Endometrial microvascular endothelial cells (primary cell): Measurements from ENCODE around the gene C22orf42. TPM values are rescaled to one million over a fixed set of nuclear protein-coding genes. Genes with fewer than 3 reads are reported as not detected.
"Not testable (repeated sequence)": the region's sequence is repeated elsewhere in the genome, so short reads cannot be mapped to it uniquely, and the experiment has no call there.

Source experiments
- in situ Hi-C: cut with HindIII; loops from 2 replicates; pipeline ENCODE4 v1.10.0; 2017; ENCODE audit warnings: low sequenced_read_pairs, low pct_unique_long_range_greater_than_20kb; ENCODE audit errors: inconsistent ontology term
- total RNA-seq: library from RNA; depleted of rRNA; stranded (reverse); fragments of >200 nt; gene quantifications from one replicate; pipeline ENCODE4 v1.2.3, GENCODE V29; 2015; ENCODE audit errors: inconsistent ontology term

The C22orf42 gene
- total RNA-seq, 1 donor from 2014 or later: not detected

- in situ Hi-C loops: not testable (repeated sequence)
These were observed 18.4 kb downstream of the C22orf42 start for GRCh38 chr22:32140688-32141087.

GRCh38 chr22:32138576-32138975, 20.5 kb downstream of the C22orf42 start:
- in situ Hi-C loops: not testable (repeated sequence)

GRCh38 chr22:32137731-32138324, 21.3 kb downstream of the C22orf42 start:
- in situ Hi-C loops: not testable (repeated sequence)

- in situ Hi-C loops: not testable (repeated sequence)
These were observed 22.2 kb downstream of the C22orf42 start for GRCh38 chr22:32136881-32137280.

GRCh38 chr22:32135958-32136357, 23.1 kb downstream of the C22orf42 start:
- in situ Hi-C loops: not testable (repeated sequence)

- in situ Hi-C loops: not testable (repeated sequence)
These were observed 24.3 kb downstream of the C22orf42 start for GRCh38 chr22:32134796-32135195.

- in situ Hi-C loops: no loop called here
These were observed 26.3 kb downstream of the C22orf42 start for GRCh38 chr22:32132783-32133182.

- in situ Hi-C loops: no loop called here
These were observed 27.0 kb downstream of the C22orf42 start for GRCh38 chr22:32132126-32132525.

- in situ Hi-C loops: no loop called here
These were observed 28.6 kb downstream of the C22orf42 start for GRCh38 chr22:32130464-32130863.

- in situ Hi-C loops: no loop called here
These were observed 31.2 kb downstream of the C22orf42 start for GRCh38 chr22:32127904-32128303.

- in situ Hi-C loops: no loop called here
These were observed 35.4 kb downstream of the C22orf42 start for GRCh38 chr22:32123657-32124056.

- in situ Hi-C loops: no loop called here
These were observed 36.2 kb downstream of the C22orf42 start for GRCh38 chr22:32122899-32123298.

- in situ Hi-C loops: no loop called here
These were observed 38.5 kb downstream of the C22orf42 start for GRCh38 chr22:32120603-32121002.

- in situ Hi-C loops: no loop called here
These were observed 39.4 kb downstream of the C22orf42 start for GRCh38 chr22:32119568-32120235.

- in situ Hi-C loops: no loop called here
These were observed 46.7 kb downstream of the C22orf42 start for GRCh38 chr22:32112380-32112779.

- in situ Hi-C loops: no loop called here
These were observed 52.2 kb downstream of the C22orf42 start for GRCh38 chr22:32106930-32107329.

GRCh38 chr22:32103658-32104315, 55.3 kb downstream of the C22orf42 start:
- in situ Hi-C loops: no loop called here

- in situ Hi-C loops: no loop called here
These were observed 58.4 kb downstream of the C22orf42 start for GRCh38 chr22:32100711-32101110.
